ENCODE data around the gene C2orf49.

GRCh38 chr2:105338020-105338385 is 663 bp downstream of the C2orf49 start:
- TF ChIP-seq CTCF (IDR thresholded peaks at IDR 0.05) (no peak), POLR2A (IDR thresholded peaks at IDR 0.05) (no peak)
